ENCODE measurements around the gene DIPK1C.
A peak's percentile ranks its signal among the peaks of the same experiment; 100 is the strongest.

DIPK1C gene

DNA sequence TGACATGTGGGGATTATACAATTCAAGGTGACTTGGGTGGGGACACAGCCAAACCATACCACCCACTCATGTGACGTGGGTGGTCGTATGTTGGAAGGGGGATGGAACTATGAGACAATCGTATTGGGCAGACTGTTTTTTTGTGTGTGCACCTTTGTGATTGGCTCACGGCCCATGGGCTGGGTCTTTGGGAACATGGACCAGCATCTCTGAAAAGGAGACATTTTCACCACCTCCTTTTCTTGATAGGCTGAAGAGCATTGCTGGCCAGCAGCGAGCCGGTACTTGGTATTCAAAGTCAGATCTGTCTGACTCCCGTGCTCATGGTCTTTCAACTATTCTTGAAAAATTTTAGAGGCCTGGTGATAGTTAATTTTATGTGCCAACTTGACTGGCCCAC is 62.1 kb downstream of the DIPK1C start:
- H3K4me3 ChIP-seq (ENCODE audit: low read length) = no peak overlapping the region
- no peak for DNase-seq (ENCODE audit: low read depth)
- TF ChIP-seq CTCF (IDR thresholded peaks at IDR 0.05; ENCODE audit: insufficient read depth, low read depth, low read length, missing control alignments) = no peak

DNA sequence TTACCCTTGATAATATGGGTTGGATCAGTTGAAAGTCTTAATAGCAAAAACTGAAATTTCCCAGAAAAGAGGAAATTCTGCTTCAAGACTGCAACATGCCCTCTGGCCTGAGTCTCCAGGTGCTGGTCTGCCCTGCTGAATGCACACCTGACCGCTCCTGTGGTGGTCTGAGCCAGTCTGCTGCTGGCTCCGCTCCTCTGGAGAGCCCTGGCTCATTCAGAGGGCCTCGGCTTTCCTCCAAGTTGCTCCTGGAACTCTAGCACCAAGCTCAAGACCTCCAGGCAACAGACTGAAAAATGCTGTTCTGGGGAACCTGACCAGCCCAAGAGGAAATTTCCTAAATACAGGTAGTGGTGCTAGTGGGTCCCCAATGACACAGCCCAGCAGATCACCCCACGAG is 64.8 kb downstream of the DIPK1C start:
- no peak for DNase-seq (ENCODE audit: low read depth)
- no peak overlapping the region for H3K4me3 ChIP-seq (ENCODE audit: low read length)
- no peak for TF ChIP-seq CTCF (IDR thresholded peaks at IDR 0.05; ENCODE audit: insufficient read depth, low read depth, low read length, missing control alignments)

DNA sequence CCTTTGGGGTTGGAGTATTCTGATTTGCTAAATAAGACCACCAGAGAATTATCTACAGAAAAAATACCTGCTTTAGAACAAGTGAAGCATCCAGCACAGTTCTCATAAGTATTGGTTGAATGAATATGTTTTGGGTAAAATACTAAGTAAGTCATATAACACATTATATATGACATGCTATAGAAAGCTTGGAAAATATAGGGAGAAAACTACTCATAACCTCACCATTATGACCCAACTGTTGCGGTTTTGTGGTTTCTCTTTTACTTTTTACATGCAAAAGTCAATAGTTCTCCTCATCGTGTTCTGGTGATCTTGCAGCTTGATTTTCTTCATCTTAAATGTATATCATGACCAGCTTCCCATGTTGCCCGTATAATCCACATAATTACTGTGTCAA is 66.2 kb downstream of the DIPK1C start:
- TF ChIP-seq CTCF (IDR thresholded peaks at IDR 0.05; ENCODE audit: insufficient read depth, low read depth, low read length, missing control alignments) = no peak
- DNase-seq (ENCODE audit: low read depth) = no peak
- H3K4me3 ChIP-seq (ENCODE audit: low read length) = no peak overlapping the region

GRCh38 chr18:74389991-74390390 is 67.1 kb downstream of the DIPK1C start:
- DNase-seq (ENCODE audit: low read depth) = no peak
- TF ChIP-seq CTCF (IDR thresholded peaks at IDR 0.05; ENCODE audit: insufficient read depth, low read depth, low read length, missing control alignments) = no peak
- H3K4me3 ChIP-seq (ENCODE audit: low read length) = no peak overlapping the region

GRCh38 chr18:74389171-74389927 is 67.8 kb downstream of the DIPK1C start:
- TF ChIP-seq CTCF (IDR thresholded peaks at IDR 0.05; ENCODE audit: insufficient read depth, low read depth, low read length, missing control alignments) = no peak
- no peak for DNase-seq (ENCODE audit: low read depth)

DNA sequence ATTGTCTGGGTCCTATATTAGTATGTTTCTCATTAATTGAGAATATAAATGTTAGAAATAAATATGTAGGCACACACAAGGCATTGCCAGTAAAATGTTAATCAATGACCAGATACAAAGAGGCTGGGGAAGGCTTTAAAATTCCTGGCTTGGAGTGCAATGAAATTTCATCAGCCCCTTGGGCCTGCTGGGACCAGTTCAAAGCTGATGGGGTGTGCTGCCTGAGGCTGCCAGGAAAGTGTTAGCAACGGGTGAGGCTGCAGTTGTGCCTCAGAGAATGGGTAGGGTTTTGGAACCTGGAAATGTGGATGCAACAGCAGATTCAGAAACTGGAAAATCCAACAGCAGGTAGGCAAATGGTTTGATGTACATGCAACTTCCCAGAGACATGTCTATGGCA is 68.9 kb downstream of the DIPK1C start:
- peak; percentile 19 for DNase-seq (ENCODE audit: low read depth)
- no peak overlapping the region for H3K4me3 ChIP-seq (ENCODE audit: low read length)
- TF ChIP-seq CTCF (IDR thresholded peaks at IDR 0.05; ENCODE audit: insufficient read depth, low read depth, low read length, missing control alignments) = no peak

More at GRCh38 chr18:74389171-74389927, 67.8 kb downstream of the DIPK1C start:
- no peak overlapping the region for H3K4me3 ChIP-seq (ENCODE audit: low read length)

DNA sequence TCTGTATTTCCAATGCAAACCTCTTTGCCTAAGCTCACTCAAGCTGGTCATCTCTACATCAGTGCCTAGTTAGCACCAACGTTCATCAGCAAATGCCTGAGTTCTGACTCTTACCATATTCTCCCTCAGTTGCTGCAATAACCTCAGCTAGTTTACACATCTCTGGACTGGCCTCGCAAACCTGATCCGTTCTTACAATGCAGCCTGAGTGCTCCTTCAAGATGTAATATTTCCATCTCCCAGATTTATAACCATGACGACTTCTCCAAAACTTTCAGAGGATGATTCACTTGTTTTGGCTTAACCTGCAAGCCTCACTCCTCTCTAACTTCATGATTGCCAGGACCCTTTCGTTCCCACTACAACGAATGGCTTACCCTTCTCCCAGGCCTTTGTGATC is 69.7 kb downstream of the DIPK1C start:
- H3K4me3 ChIP-seq (ENCODE audit: low read length) = no peak overlapping the region
- no peak for TF ChIP-seq CTCF (IDR thresholded peaks at IDR 0.05; ENCODE audit: insufficient read depth, low read depth, low read length, missing control alignments)
- DNase-seq (ENCODE audit: low read depth) = no peak

Data from epithelial cell of esophagus (primary cell).